Gastroesophageal sphincter (tissue), 3 donors: ENCODE results near the gene TMC1.

Experiments
- CTCF ChIP-seq, 4 experiments: fragments of 200-600 bp in 2 of 4; fragments of 450-650 bp in 2 of 4; sonication (generic) in 1 of 4; IDR thresholded peaks; one replicate each; pipeline ENCODE4 v1.5.1; 2017 to 2019; ENCODE audit warnings: antibody characterized with exemption in 4 of 4, mild to moderate bottlenecking in 2 of 4, moderate library complexity in 2 of 4
- EP300 ChIP-seq: sonication (generic); formaldehyde crosslinking; IDR thresholded peaks from one replicate; pipeline ENCODE4 v1.6.1; 2017; ENCODE audit warnings: antibody characterized with exemption, mild to moderate bottlenecking
- POLR2A ChIP-seq, 2 donors: fragments of 450-650 bp; IDR thresholded peaks; one replicate each; pipeline ENCODE4 v1.6.1; 2017; ENCODE audit warnings: antibody characterized with exemption in 2 of 2, mild to moderate bottlenecking in 2 of 2, moderate library complexity in 1 of 2

- no peak for TF ChIP-seq POLR2A (IDR thresholded peaks at IDR 0.05)
- TF ChIP-seq CTCF (IDR thresholded peaks at IDR 0.05), result no peak
- no peak for TF ChIP-seq EP300
These were observed 106.6 kb downstream of the TMC1 start for GRCh38 chr9:72627956-72628540.
